GM08714 (cell line): ENCODE results near the gene FBXL2.

Experiments used
- H3K4me3 ChIP-seq: fragments of 200-500 bp; sonication (Bioruptor generic); 2 replicates; pipeline ENCODE4 v1.5.1; 2014; ENCODE audit warnings: mild to moderate bottlenecking, low read length, inconsistent platforms
- ZNF274 ChIP-seq: IDR thresholded peaks from 2 replicates; pipeline ENCODE4 v1.6.1; 2012; ENCODE audit warnings: mild to moderate bottlenecking, low read depth, low read length

FBXL2 gene, protein sequence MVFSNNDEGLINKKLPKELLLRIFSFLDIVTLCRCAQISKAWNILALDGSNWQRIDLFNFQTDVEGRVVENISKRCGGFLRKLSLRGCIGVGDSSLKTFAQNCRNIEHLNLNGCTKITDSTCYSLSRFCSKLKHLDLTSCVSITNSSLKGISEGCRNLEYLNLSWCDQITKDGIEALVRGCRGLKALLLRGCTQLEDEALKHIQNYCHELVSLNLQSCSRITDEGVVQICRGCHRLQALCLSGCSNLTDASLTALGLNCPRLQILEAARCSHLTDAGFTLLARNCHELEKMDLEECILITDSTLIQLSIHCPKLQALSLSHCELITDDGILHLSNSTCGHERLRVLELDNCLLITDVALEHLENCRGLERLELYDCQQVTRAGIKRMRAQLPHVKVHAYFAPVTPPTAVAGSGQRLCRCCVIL

DNA sequence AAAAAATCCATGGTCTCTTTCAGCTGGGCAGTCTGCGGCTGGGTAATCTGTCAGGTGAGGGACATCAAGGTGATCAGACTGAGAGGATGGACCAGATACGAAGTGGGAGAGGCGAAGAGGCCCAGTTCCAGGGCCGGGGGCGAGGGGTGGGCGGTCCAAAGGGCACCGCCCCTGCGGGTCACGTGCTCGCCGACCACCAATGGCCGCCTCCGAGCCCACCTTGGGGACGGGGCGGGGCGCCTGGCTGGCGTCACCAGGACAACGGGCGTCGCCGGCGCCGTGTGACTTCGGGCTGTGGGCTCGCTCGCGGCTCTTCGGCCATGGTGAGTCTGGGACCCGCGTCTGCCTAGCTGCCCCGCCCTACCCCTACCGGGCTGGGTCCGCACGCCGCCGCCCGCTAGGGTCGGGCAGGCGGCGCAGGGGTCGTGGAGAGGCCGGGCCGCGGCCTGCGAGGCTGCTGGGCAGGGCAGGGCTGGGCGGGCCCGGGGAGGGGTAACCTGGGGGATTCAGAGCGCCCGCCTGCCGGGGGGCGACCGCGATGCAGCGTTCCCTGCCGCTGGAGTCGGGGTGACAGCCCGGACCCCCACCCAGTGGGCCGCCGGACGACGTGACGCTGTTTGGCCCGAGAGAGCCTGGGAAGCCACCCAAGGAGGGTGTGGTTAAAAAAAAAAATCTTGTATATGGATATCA, at the start of gene FBXL2:
TSS of gene FBXL2 (plus strand) at position 250 of the 690 bp plus-strand sequence. CDS start at position 321, 71 bp downstream.
- TF ChIP-seq ZNF274 = no peak
- peak within 1 kb of the TSS; percentile 51 for H3K4me3 ChIP-seq

DNA sequence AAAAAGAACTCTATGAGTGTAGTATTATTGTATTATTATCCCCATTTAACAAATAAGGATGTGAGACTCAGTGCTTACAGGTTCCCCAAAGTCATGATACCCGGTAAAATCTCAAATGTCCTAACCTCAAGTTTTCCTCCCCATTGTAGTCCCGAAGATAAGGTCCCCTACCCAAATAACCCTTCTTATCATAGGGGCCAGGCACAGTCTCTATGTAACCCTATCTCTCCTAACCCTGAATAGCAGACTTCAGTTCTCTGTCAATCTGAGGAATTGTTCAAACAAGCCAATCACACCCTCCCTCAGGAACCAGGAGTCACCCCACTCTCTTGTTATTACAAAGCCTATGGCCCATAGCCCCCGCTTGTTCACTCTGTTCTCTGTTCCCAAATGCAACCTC, 48.2 kb upstream of the FBXL2 start:
- no peak overlapping the region for H3K4me3 ChIP-seq
- no peak for TF ChIP-seq ZNF274

DNA sequence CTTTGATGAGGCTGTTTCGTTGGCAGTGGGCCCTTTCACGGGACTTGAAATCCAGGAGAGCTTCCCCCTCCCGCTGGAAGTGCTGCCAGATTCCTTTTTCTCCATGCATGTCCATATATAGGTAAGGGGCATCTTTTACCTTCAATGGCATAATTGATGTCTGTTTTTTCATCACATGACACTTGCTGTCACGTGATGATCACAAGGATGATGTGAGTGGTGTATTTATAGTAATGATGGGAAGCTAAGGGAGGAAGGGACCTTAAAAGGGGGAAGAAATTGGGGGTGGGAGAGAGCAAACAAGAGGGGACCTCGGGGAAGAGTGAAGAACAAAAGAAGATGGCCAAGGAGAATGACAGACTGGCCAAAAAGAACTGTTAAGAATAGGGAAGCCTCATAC, 47.3 kb upstream of the FBXL2 start:
- no peak for TF ChIP-seq ZNF274
- H3K4me3 ChIP-seq = no peak overlapping the region

DNA sequence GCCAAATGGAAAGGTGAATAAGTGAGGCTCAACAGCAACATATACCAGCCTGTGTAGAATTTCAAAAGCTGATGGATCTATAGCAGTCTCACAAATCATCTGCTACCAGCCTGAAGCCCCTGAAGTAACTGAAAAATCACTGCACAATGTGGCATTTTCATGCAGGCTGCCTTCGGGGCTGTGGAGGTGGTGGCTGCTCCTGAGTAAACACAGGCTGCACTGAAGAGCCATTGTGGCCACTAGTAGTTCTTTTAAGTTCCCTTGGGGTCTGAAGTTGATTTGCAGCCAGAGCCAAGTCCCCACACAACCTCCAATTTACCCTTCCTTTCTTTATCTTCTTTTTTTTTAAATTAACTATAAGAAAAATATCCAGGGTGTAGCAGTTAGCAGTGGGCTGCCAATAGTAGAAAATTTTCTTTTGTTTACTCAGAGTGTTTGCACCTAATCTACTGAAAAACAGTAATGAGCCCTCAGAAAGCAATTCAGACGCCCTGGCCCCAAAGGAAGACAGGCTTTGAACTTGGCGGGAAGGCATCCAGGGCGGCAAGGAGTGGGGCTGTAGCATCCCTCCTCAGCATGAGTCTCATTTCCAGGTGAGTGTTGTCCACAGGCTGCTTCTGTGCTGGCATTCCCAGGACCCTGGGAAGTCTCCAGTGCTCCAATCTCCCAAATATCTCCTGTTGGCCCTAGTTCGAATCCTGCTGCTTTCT, 45.3 kb upstream of the FBXL2 start:
- TF ChIP-seq ZNF274 = no peak

DNA sequence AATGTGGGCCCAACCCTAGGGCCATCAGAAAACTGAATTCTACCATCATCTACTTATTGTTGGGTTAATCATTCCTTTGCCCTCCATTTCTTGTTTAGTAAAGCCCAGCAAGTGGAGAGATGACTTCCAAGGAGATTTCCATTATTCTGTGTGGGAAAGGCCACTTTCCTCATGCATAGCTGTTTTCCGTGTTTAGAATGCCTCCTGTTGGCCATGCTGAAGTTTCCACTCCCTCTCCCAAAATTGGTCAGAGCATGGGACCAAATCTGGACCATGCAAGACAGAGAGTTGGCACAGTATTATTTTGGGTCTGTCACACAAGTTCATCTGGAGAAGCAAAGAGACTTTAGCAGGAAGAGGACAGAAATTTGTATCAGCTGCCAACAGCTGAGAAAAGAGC, 43.4 kb upstream of the FBXL2 start:
- no peak for TF ChIP-seq ZNF274
- no peak overlapping the region for H3K4me3 ChIP-seq

More for the DNA sequence above, 45.3 kb upstream of the FBXL2 start:
- H3K4me3 ChIP-seq = no peak overlapping the region

DNA sequence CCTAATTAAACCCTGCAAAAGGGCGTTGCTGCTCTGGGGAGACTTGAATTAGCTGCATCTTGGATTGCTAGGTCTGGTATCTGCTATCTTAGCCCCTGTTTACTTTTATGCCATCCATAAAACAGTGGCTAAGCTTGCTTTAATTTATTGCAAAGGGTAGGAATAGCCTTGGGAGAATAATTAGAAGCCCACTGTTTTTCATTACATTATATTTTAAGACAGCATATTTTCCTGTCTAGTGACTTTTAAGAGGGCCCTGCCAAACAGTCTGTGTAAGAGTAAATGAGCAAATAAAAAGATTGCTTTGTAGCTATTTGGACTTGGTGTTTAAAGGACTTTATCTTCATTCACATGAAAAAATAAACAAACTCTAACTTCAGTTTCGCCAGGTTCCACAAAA, 41.2 kb upstream of the FBXL2 start:
- no peak for TF ChIP-seq ZNF274
- no peak overlapping the region for H3K4me3 ChIP-seq

DNA sequence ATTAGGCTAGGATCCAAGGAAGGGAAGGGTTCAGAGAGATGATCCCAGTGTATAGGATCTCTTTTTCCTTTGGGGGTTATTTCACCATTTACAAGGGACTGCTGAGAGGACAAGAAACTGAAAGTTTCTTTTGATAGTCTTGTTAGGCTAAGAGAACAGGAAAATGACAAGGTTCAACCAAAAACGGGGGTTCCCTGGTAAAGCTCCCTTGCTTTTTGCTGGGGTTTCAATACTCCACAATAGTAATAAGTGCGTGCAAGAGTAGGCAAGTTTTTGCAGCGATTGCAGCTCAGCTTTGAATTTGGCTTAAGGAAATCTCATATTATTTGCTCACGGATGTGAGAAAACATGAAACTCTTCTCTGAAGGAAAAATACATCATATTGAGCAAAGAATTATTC, 39.8 kb upstream of the FBXL2 start:
- no peak for TF ChIP-seq ZNF274

DNA sequence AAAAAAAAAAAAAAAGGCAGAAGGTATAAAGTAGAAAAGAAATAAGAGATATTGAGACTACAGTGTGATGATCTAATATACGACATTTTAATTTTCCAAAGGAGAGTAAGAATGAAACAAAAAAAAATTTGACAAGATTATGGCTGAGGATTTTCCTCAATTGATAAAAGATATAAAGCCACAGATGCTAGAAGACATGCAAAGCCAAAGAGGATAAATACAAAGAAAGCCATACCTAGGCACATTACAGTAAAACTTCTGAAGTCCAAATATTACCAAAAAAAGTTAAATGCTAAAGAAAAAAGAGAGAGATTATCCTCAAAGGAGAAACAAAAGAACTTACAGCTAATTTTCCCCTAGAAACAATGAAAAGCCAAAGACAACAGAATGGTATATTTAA, 38.3 kb upstream of the FBXL2 start:
- no peak for TF ChIP-seq ZNF274
- H3K4me3 ChIP-seq = no peak overlapping the region

More for the DNA sequence above, 39.8 kb upstream of the FBXL2 start:
- H3K4me3 ChIP-seq = no peak overlapping the region

DNA sequence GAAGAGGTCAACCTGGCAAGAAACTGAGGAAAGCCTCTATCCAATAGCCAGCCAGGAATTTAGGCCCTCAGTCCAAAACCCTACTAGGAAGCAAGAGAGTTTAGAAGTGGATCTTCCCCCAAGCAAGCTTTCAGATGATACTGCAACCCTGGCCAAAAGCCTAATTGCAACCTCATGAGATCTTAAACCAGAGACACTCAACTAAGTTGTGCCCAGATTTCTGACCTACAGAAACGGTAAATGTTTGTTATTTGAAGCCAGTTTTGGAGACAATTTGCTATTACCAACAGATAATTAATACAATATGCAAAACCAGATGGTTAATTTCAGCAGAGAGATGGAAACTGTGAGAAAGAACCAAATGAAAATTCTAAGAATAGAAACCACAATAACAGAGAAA, 37.0 kb upstream of the FBXL2 start:
- no peak overlapping the region for H3K4me3 ChIP-seq
- TF ChIP-seq ZNF274 = no peak

DNA sequence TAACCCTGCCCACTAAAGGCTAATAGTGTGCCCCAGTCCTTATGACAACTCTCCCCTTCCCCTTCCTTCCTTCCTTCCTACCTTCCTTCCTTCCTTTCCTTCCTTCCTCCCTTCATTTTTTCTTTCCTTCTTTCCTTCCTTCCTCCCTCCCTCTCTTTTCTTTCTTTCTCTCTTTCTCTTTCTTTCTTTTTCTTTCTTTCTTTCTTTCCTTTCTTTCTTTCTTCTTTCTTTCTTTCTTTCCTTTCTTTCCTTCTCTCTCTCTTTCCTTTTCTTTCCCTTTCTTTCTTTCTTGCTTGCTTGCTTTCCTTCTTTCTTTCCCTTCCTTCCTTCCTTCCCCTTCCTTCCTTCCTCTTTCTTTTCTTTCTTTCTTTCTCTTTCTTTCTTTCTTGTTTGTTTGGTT, 30.5 kb upstream of the FBXL2 start:
- no peak overlapping the region for H3K4me3 ChIP-seq
- no peak for TF ChIP-seq ZNF274

DNA sequence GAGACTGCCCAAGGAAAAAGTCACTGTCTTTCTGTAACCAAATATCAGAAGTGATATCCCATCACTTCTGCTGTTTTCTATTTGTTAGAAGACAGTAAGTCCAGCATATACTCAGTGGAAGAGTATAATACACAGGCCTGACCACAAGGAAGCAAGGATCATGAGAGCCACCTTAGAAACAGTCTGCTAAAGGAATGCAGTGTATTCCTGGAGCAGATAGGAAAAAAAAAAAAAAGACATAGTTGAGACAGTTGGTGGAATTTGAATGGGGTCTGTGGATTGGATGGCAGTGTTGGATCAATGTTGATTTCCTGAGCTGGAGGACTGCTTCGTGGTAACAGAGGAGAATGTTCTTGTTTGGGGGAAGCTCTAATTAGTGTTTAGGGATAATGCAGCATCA, 26.5 kb upstream of the FBXL2 start:
- TF ChIP-seq ZNF274 = no peak
- no peak overlapping the region for H3K4me3 ChIP-seq

DNA sequence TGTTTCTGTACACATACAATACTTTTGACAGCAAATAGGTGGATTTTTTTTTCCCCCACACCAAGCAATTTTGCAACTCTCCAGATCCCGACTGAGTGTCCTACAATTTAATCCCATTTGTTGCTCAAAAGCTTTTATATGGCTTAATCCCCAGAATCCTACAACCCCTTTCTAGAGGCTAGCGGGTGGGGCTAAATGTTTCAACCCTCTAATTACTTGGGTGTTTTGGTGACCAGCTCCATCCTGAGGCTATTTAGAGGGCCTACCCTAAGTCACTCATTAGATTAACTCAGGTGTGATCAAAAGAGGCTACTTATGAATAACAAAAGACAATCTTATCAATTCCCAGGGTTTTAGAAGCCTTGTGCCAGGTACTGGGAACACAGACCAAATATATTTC, 21.0 kb upstream of the FBXL2 start:
- no peak overlapping the region for H3K4me3 ChIP-seq
- TF ChIP-seq ZNF274 = no peak

DNA sequence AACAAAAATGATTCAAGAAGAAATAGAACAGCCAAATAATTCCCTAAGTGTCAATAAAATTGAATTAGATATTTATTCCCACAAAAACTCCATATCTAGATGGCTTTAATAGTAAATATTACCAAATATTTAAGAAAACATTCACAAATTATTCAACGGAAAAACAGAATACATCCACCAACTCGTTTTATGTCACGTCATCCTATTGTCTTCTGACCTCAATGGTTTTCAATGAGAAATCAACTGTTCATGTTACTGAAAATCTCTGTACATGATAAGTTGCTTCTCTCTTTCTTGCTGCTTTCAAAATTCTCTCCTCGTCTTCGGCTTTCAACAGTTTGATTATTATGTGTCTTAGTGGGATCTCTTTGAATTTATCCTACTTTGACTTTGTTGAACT, 17.1 kb upstream of the FBXL2 start:
- no peak overlapping the region for H3K4me3 ChIP-seq
- no peak for TF ChIP-seq ZNF274

DNA sequence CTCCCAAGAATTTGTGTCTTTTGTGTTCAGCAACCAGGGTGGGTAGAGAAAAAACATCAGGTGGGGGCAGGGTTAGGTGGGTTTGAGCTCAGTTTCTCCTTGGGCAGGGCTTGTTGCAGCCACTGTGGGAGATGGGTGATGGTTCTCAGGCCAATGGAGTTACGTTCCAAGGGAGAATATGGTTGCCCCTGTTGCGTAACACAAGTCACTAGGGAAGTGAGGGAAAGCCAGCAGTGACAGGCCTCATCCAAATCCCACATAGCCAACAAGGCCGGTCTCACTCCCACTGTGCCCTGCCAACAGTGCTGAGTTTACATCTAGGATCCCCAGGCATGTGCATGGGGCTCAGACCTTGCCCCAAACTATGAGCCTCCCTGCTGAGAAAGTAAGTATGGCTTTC, 7.9 kb upstream of the FBXL2 start:
- H3K4me3 ChIP-seq = no peak overlapping the region
- no peak for TF ChIP-seq ZNF274

DNA sequence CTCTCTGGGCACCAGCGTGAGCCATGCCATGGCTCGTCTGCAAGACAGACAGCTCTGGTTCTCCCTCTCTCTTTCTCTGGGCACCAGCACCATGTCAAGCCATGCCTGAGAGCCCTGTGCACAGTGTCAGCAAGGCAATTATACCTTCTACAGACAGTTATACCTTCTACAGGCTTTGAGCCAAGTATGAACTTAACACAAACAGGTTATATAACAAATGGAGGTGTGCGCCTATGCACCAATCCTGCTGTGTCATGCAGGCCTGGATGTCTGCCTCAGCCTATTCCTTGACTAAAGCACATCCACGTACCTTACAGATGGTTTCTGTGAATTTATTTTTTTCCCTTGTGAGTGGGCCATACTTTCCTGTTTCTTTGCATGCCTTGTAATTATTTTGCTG, 5.9 kb upstream of the FBXL2 start:
- no peak for TF ChIP-seq ZNF274
- no peak overlapping the region for H3K4me3 ChIP-seq
